ENCODE data around the gene ALPP. TPM values are rescaled to one million over a fixed set of nuclear protein-coding genes. Genes with fewer than 3 reads are reported as not detected.
A peak's percentile ranks its signal among the peaks of the same experiment; 100 is the strongest.
"Not testable (repeated sequence)": the region's sequence is repeated elsewhere in the genome, so short reads cannot be mapped to it uniquely, and the experiment has no call there.

ALPP gene
- total RNA-seq (not detected in 2 replicates), polyA plus RNA-seq (not detected in 2 replicates)

GRCh38 chr2:232378735-232379151 is at the start of gene ALPP:
Gene ALPP, plus strand, starts transcription at chr2:232378751. Its CDS starts 52 bp downstream, at chr2:232378803.
- peaks cover 45% of the 10 kb centered on the region for H3K27me3 ChIP-seq
- DNase-seq (ENCODE audit: low read depth in 1 of 2, low spot score in 1 of 2); H3K36me3 ChIP-seq; H3K4me3 ChIP-seq; H3K9me3 ChIP-seq (ENCODE audit: low read depth); H3K4me1 ChIP-seq (ENCODE audit: low read depth); H3K27ac ChIP-seq: not testable (repeated sequence)

- Histone ChIP-seq H3K9me3 (ENCODE audit: low read depth) (no peaks in the 10 kb centered on the region), H3K4me3 (no peak overlapping the region), H3K36me3 (no peaks in the 10 kb centered on the region), H3K27me3 (no peaks in the 10 kb centered on the region), H3K27ac (no peak overlapping the region), H3K4me1 (ENCODE audit: low read depth) (no peaks in the 10 kb centered on the region)
- TF ChIP-seq CTCF (IDR thresholded peaks at IDR 0.05; ENCODE audit: low read depth, low read length) = no peak
- DNase-seq (ENCODE audit: low read depth in 1 of 2, low spot score in 1 of 2) = no peak
These were observed 48.9 kb upstream of the ALPP start for GRCh38 chr2:232329716-232330067.

DNA sequence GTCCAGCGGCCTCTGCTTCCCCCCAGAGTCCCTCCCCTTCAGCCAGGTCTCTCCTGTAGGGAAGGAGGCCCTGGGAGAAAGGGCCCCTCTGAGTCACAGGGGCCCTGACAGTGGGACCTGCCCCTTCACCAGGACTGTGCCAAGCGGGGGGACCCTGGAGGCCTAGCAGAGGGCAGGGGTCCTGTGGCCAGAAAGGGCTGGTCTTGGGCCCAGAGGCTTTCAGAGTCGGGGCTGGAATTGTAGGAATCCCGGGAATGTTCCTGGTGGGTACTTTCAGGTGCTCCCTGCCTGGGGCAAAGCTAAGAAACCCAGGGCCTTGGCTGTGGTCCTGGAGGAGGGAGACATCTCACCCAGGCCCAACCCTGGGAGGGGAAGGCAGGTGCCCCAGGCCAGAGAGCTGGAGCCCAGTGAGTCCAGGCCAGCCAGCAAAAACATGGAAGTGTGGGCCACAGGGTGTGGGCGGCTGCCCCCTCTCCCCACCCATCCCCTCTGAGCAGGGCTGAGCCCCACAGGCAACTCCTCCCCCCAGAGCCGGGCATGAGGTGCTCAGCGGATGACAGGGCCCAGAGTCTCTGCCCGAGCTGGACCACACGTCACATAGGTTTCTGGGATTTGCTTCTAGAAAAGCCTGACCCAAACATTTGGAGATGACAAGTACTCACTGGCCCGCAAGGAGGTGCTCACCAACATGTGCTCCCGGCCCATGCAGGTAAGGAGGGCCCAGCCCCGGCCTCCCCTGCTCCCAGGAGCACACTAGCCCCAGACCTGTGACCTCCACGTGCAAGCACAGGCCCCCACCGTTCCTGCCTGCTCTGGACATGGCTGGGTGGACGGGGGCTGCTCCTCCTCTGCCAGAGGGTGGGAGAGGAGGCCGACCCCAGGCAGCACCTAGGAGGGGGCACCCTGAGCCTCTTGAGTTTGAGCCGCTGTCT is 48.2 kb upstream of the ALPP start:
- Histone ChIP-seq H3K36me3 (no peaks in the 10 kb centered on the region), H3K27ac (no peak overlapping the region), H3K4me3 (no peak overlapping the region), H3K9me3 (ENCODE audit: low read depth) (no peaks in the 10 kb centered on the region), H3K4me1 (ENCODE audit: low read depth) (no peaks in the 10 kb centered on the region), H3K27me3 (no peaks in the 10 kb centered on the region)
- DNase-seq (ENCODE audit: low read depth in 1 of 2, low spot score in 1 of 2) = no peak
- TF ChIP-seq CTCF (IDR thresholded peaks at IDR 0.05; ENCODE audit: low read depth, low read length) = no peak

- not testable (repeated sequence) for H3K4me1 ChIP-seq (ENCODE audit: low read depth); H3K27me3 ChIP-seq; H3K4me3 ChIP-seq; H3K9me3 ChIP-seq (ENCODE audit: low read depth); H3K27ac ChIP-seq; H3K36me3 ChIP-seq
- peak in 1 of 2 donors; percentile 10 for DNase-seq (ENCODE audit: low read depth in 1 of 2, low spot score in 1 of 2)
These were observed 47.5 kb upstream of the ALPP start for GRCh38 chr2:232331061-232331460.

DNA sequence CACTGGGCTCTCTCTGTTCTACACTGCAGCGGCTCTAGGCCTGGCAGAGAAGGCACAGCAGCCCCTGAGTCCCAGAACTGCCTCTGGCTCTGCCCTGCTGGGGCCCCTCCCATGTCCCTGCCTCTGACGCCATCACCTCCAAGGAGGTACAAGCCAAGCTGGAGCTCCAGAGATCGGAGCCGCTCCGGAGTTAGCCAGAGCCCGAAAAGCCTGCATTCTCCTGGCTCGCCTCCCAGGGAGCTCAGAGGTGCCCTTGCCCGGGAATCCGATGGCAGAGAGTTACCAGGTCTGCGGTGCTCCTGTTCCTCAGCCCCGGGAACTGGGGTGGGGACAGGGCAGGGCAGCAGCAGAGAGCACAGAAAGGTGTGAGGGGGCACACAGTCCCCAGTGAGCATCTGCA is 46.9 kb upstream of the ALPP start:
- H3K4me3 ChIP-seq; H3K36me3 ChIP-seq; H3K4me1 ChIP-seq (ENCODE audit: low read depth); H3K9me3 ChIP-seq (ENCODE audit: low read depth); DNase-seq (ENCODE audit: low read depth in 1 of 2, low spot score in 1 of 2); H3K27me3 ChIP-seq; H3K27ac ChIP-seq: not testable (repeated sequence)

GRCh38 chr2:232332244-232332939 is 46.2 kb upstream of the ALPP start:
- not testable (repeated sequence) for H3K4me3 ChIP-seq; H3K36me3 ChIP-seq; H3K4me1 ChIP-seq (ENCODE audit: low read depth); H3K9me3 ChIP-seq (ENCODE audit: low read depth); DNase-seq (ENCODE audit: low read depth in 1 of 2, low spot score in 1 of 2); H3K27ac ChIP-seq; H3K27me3 ChIP-seq

GRCh38 chr2:232332940-232333259 is 45.7 kb upstream of the ALPP start:
- DNase-seq (ENCODE audit: low read depth in 1 of 2, low spot score in 1 of 2) = no peak
- no peaks in the 10 kb centered on the region for H3K36me3 ChIP-seq
- H3K4me1 ChIP-seq (ENCODE audit: low read depth) = no peaks in the 10 kb centered on the region
- no peak for TF ChIP-seq CTCF (IDR thresholded peaks at IDR 0.05; ENCODE audit: low read depth, low read length)
- no peak overlapping the region for H3K27ac ChIP-seq
- no peaks in the 10 kb centered on the region for H3K9me3 ChIP-seq (ENCODE audit: low read depth)
- no peaks in the 10 kb centered on the region for H3K27me3 ChIP-seq
- no peak overlapping the region for H3K4me3 ChIP-seq

Measured in cardiac muscle cell (in vitro differentiated cells and primary cell).